Esophagus squamous epithelium (tissue), 5 donors: ENCODE data around the gene SLC5A11. TPM values are rescaled to one million over a fixed set of nuclear protein-coding genes. Genes with fewer than 3 reads are reported as not detected.
A peak's percentile ranks its signal among the peaks of the same experiment; 100 is the strongest.

Experiments used
- DNase-seq: peaks from one replicate; lab custom pipeline; 2025; lab: John Stamatoyannopoulos, UW
- H3K27ac ChIP-seq, 4 donors: fragments of 200-600 bp; sonication (generic); one replicate each; pipeline ENCODE4 v1.5.1; 2016 to 2019; ENCODE audit warnings: mild to moderate bottlenecking in 1 of 4
- H3K27me3 ChIP-seq, 4 donors: fragments of 200-600 bp; sonication (generic); 1 replicate in 3 of 4; 2 replicates in 1 of 4; pipeline versions ENCODE4 v1.5.1 to v1.6.0; 2017 to 2021; ENCODE audit warnings: antibody characterized with exemption in 1 of 4
- H3K36me3 ChIP-seq, 3 donors: fragments of 200-600 bp; sonication (generic); one replicate each; pipeline ENCODE4 v1.5.1; 2016 to 2019
- H3K4me1 ChIP-seq, 3 donors: fragments of 200-600 bp; sonication (generic); one replicate each; pipeline ENCODE4 v1.5.1; 2017 to 2019
- H3K4me3 ChIP-seq, 4 donors: fragments of 200-600 bp; sonication (generic); 1 replicate in 3 of 4; 2 replicates in 1 of 4; pipeline ENCODE4 v1.5.1; 2016 to 2019; ENCODE audit warnings: mild to moderate bottlenecking in 2 of 4, moderate library complexity in 1 of 4
- H3K9me3 ChIP-seq, 3 donors: fragments of 200-600 bp; sonication (generic); one replicate each; pipeline ENCODE4 v1.5.1; 2016 to 2019
- POLR2A ChIP-seq, 4 donors: fragments of 450-650 bp; IDR thresholded peaks; one replicate each; pipeline ENCODE4 v1.6.1; 2017; ENCODE audit warnings: antibody characterized with exemption in 4 of 4, mild to moderate bottlenecking in 4 of 4, moderate library complexity in 3 of 4
- WGBS, 2 donors: methylation state at CpG; one replicate each; pipeline ENCODE4 v1.1.5; 2018; 5-methylcytosine and 5-hydroxymethylcytosine counted together
- intact Hi-C: fragments of 100-400 bp; cut with DNase I; formaldehyde crosslinking; loops from one replicate; pipeline ENCODE4 v1.15.0; 2022
- total RNA-seq, 4 donors: library from RNA; depleted of rRNA; stranded (reverse); fragments of >200 nt; gene quantifications; one replicate each; pipeline ENCODE4 v1.1.0, GENCODE V29; 2016
- TF ChIP-seq, protein P1 (sequence below), 6 experiments: fragments of 450-650 bp in 4 of 6; fragments of 200-600 bp in 2 of 6; sonication (generic) in 2 of 6; IDR thresholded peaks; one replicate each; pipeline ENCODE4 v1.5.1; 2016 to 2019; ENCODE audit warnings: antibody characterized with exemption in 6 of 6, mild to moderate bottlenecking in 4 of 6, moderate library complexity in 4 of 6
- donor health status: DM: yes; HTN: yes; CAD: no.

SLC5A11 gene
- total RNA-seq, 4 donors from 2014 or later = 1.1 TPM; not detected in 3

DNA sequence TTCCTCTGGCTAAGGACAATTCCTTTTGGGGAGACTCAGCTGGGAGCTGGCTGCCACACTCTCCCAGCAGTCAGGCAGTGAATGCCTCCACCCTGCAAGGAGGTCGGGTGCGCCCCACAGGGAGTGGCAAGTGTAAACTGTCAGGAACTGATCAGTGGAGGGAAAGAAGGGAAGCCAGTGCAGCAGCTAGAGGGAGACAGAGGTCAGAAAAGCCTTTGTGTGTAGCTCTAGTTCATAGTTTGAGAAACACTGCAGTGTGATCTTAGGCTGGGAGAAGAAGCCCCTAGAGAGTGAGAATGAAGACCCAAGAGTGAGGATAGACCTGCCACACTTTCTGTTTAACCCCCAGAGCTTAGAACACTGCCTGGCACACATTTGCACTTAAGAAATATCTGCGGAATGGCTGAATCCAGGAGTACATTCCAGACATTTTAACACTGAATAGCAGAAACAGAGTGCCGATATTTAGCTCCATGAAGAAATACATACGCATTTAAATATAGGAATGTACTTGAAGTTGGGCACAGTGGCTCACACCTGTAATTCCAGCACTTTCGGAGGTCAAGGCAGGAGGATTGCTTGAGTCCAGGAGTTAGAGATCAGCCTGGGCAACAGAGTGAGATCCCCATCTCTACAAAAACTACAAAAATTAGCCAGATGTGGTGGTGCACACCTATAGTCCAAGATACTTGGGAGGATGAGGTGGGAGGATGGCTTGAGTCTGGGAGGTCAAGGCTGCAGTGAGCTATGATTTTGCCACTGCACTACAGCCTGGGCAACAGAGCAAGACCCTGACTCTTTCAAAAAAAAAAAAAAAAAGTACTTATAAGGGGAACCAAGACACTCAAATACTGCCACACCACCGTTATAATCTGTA is 11.1 kb upstream of the SLC5A11 start:
- intact Hi-C loops = no loop called here
- Histone ChIP-seq H3K27me3 (no peaks in the 10 kb centered on the region), H3K27ac (no peak overlapping the region), H3K9me3 (no peaks in the 10 kb centered on the region), H3K4me3 (no peak overlapping the region), H3K36me3 (no peaks in the 10 kb centered on the region), H3K4me1 (peaks cover 0 to 17% (median 13%) of the 10 kb centered on the region in 3 donors)
- no peak for TF ChIP-seq POLR2A (IDR thresholded peaks at IDR 0.05)
- TF ChIP-seq, protein P1, sequence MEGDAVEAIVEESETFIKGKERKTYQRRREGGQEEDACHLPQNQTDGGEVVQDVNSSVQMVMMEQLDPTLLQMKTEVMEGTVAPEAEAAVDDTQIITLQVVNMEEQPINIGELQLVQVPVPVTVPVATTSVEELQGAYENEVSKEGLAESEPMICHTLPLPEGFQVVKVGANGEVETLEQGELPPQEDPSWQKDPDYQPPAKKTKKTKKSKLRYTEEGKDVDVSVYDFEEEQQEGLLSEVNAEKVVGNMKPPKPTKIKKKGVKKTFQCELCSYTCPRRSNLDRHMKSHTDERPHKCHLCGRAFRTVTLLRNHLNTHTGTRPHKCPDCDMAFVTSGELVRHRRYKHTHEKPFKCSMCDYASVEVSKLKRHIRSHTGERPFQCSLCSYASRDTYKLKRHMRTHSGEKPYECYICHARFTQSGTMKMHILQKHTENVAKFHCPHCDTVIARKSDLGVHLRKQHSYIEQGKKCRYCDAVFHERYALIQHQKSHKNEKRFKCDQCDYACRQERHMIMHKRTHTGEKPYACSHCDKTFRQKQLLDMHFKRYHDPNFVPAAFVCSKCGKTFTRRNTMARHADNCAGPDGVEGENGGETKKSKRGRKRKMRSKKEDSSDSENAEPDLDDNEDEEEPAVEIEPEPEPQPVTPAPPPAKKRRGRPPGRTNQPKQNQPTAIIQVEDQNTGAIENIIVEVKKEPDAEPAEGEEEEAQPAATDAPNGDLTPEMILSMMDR (IDR thresholded peaks at IDR 0.05) = peak in 5 of 6 experiments; percentile 25 to 65 (median 38)
- WGBS, 2 donors = 63 to 74% methylated on average over 7 of the region's 7 CpGs
- DNase-seq = no peak

GRCh38 chr16:24836836-24837235 is 8.9 kb upstream of the SLC5A11 start:
- no peak for DNase-seq
- intact Hi-C loops = no loop called here
- Histone ChIP-seq H3K9me3 (no peaks in the 10 kb centered on the region), H3K27me3 (no peaks in the 10 kb centered on the region), H3K4me1 (peaks cover 0 to 23% (median 19%) of the 10 kb centered on the region in 3 donors), H3K36me3 (no peaks in the 10 kb centered on the region), H3K27ac (no peak overlapping the region), H3K4me3 (no peak overlapping the region)
- TF ChIP-seq POLR2A (IDR thresholded peaks at IDR 0.05) = no peak
- TF ChIP-seq, protein P1 (IDR thresholded peaks at IDR 0.05) = no peak
- WGBS, 2 donors = 70 to 86% methylated on average over 6 of the region's 6 CpGs

GRCh38 chr16:24837969-24838368 is 7.8 kb upstream of the SLC5A11 start:
- H3K27me3 ChIP-seq = no peaks in the 10 kb centered on the region
- TF ChIP-seq POLR2A (IDR thresholded peaks at IDR 0.05) = no peak
- TF ChIP-seq, protein P1 (IDR thresholded peaks at IDR 0.05) = no peak
- intact Hi-C loops = no loop called here
- no peak for DNase-seq
- 88 to 92% methylated on average over 9 of the region's 9 CpGs for WGBS, 2 donors
- H3K4me1 ChIP-seq = peaks cover 0 to 23% (median 19%) of the 10 kb centered on the region in 3 donors
- no peak overlapping the region for H3K4me3 ChIP-seq
- H3K9me3 ChIP-seq = no peaks in the 10 kb centered on the region
- H3K27ac ChIP-seq = no peak overlapping the region
- H3K36me3 ChIP-seq = no peaks in the 10 kb centered on the region

- 5 to 14% methylated on average over 2 to 5 of the region's 5 CpGs for WGBS, 2 donors
- peak overlapping the region in 1 of 4 donors; percentile 15 for H3K4me3 ChIP-seq
- no peaks in the 10 kb centered on the region for H3K27me3 ChIP-seq
- H3K36me3 ChIP-seq = no peaks in the 10 kb centered on the region
- H3K4me1 ChIP-seq = peaks cover 0 to 23% (median 19%) of the 10 kb centered on the region in 3 donors
- H3K9me3 ChIP-seq = no peaks in the 10 kb centered on the region
- intact Hi-C loops = no loop called here
- TF ChIP-seq POLR2A (IDR thresholded peaks at IDR 0.05) = no peak
- TF ChIP-seq, protein P1 (IDR thresholded peaks at IDR 0.05) = no peak
- peak overlapping the region; percentile 4 to 47 (median 18) for H3K27ac ChIP-seq
- DNase-seq = no peak
Measured at GRCh38 chr16:24838554-24839266, 7.1 kb upstream of the SLC5A11 start.
